NCI-H2227 (cell line): Measurements from ENCODE around the gene KCTD18.

Experiments
- DNase-seq: peaks from one replicate; lab custom pipeline; 2025; ENCODE audit not compliant: unreplicated experiment; lab: John Stamatoyannopoulos, UW

Gene KCTD18

DNA sequence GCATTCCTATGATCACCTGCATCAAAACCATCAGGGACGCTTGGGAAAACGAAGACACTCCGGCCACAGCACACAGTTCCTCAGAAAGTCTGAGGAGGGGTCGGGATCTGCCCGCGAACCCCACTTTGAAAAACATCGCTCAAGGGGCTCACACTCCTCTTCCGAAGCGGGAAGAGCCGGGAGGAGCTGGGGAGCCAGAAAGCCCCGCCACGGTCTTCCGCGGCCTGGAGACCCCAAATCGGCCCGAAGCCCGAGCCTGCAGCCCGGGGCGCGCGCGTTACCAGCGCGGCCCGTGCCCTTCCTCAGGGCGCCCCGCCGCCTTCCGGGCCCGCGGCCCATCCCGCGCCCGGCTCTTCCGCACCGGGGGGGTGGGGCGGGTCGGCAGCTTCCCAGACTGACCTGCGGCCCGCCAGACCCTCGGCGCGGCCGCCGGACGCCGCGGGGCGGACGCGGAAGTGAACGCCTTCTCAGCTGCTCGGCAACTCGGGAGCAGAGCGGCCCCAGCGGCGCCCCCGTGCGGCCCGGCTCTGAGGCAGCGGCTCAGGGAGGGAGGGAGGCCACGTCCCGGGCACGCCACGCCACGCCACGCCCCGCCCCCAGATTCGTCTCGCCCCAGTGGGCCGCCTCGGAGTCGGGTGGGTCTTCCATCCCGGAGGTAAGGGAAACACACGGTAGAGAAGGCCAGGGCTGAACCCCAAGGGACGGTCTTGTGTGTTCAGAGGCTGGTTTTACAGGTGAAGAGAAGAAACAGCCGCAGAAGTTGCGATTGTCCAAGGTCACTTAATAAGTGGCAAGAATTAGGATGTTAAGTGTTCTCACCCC lies at the start of gene KCTD18:
Gene KCTD18, minus strand, starts transcription at position 457 of the 822 bp plus-strand sequence. CDS start 3,052 bp downstream, outside the sequence.
- DNase-seq = peak; percentile 97

DNA sequence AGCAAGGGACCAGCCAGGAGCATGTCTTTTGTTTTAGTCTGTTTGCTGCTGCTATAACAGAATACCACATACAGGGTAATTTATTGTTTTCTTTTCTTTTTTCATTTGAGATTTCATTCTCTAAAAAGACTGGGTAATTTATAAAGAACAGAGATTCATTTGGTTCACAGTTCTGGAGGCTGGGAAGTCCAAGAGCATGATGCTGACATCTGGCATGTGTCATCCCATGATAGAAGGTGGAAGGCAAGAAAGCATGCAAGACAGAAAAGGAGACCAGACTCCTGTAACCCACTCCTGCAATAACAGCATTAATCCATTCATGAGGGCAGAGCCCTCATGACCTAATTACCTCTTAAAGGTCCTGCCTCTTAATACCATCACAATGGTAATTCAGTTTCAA lies 30.9 kb upstream of the KCTD18 start:
- no peak for DNase-seq

DNA sequence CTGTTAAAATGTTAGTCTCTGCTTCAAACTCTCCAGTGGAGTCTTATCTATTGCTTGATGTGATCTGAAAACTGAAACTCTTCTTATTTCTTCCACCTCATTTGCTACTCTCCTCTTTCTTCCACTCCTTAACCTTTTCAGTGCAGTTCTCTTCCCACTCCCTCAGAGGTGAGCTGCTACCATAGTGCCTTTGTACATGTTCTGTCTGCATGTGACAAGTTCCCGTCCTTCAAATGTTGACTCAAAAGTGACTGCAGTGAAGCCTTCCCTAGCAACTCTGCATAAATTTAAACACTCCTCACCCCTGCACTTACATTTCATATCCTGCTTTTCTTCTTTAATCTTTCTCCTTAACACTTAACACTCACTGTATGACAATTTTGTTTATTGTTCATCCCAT lies 28.3 kb upstream of the KCTD18 start:
- DNase-seq = no peak

DNA sequence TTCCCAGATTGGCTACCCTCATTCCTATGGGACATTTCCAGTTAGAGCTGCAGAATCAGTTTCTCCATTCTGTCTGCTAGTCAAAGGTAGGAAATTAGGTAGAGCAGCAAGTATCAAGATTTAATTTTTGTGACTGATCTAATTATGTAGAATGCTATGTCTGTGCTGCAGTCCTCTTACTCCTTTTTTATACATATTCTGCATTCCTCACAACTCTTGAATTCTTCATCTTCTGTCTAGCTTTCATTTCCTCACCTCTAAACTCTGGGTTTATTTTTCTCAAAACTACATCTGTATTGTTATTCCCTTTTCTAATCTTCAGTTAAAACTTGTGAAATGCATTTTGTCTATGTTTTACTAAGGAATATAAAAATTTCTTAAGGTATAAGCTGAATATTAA lies 24.7 kb upstream of the KCTD18 start:
- DNase-seq = no peak

DNA sequence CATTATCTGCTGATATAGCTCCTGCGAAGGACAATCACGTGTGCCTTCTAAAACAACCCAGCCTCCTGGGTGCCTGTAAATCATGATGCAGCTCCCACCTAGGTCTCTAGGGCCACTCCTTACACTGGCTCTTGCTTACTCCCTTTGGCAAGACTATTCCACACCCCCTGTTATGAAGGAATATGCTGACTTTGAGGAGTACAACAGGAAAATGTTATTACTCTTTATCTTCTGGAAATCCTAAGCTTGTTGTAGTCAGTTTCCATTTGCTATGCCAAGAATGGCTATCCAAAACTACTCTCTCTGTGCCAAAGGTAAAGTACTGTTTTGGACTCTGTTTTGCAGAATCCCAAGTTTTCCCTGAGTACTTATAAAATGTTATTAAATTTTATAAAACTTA lies 23.9 kb upstream of the KCTD18 start:
- DNase-seq = no peak

DNA sequence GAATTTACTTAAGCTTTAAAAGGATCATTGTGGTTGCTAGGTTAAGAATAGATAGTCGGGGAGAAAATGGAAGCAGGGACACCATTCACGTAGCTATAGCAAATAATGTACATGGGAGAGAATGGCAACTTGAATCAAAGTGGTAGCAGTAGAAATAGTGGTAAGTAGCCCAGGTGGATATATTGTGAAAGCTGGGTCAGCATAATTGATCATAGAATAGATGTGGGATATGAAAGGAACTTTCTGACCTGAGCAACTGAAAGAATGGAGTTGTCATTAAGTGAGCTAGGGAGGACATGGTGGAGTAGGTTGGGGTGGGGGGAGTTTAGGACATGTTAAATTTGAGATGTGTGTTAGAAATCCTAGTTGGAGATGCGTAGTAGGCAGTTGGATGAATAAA lies 18.4 kb upstream of the KCTD18 start:
- no peak for DNase-seq

DNA sequence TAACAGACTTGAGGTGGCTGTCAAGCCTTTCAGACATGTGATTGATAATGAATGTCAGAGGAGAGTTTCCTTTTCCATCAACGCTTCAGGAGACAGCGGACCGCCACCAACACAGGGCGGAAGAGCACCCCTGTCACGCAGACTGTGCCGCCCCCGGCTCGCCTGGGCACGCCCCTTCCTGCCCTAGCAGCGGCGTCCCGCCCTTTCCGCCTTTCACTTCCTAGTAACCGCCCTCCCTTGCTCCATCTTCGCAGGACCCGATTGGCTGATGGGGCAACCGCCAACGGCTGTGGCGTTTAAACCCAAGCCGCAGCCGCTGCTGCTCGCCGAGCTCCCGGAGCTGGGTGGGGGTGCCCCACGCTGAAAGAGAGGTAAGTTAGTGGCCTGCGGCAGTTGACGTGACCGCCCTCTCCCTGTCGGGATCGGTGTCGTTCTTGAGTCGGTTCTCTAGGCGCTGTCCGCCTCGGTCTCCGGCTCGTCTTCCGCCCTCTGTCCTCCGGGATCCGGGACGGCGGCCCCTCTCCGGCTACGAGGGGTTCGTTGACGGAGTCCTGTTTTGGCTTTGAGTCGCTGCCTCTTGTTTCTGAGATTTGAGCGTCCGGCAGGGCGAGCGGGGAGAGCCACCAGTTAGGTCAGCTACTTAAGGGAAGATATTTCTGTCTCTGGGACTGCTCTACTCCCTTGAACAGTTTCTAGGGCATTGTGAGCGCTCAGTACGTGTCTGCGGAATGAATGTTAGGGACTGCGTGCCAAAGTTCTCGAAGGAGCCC lies 16.2 kb upstream of the KCTD18 start, which contains the start of gene SGO2:
Gene SGO2, plus strand, starts transcription at position 326 of the 770 bp plus-strand sequence. CDS start 6,769 bp downstream, outside the sequence.
- DNase-seq = peak; percentile 99

DNA sequence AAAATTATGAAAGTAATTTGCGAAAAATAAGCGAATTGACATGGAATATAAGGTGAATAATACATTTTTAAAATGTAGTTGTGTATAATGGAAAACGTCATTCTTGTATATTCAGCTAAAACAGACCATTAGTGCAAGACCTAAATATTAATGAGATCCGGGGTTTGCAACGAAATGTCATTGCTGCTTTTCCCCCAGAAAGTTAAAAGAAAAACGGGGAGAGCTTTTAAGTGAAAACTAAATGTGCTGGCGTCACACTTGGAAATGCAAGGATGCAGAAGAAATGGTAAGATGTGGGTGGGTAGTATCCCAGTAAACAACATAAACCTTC lies 15.6 kb upstream of the KCTD18 start:
- no peak for DNase-seq

DNA sequence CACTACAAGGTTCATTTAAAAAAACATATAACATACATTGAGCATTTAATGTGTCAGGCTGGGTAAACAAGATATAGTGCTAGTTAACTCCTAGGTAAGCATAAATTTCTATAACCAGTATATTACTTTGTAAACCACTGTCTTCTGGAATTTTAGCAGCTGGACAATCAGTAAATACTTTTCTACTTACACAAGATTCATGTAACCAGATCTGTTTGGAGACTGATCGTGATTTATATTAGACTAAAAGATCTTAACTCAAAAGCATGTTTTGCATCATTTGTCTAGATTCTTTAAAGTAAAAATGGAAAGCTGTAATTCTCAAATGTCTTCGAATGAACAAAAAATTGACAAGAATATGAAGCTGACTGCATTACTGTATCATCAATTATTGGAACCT lies 15.2 kb upstream of the KCTD18 start:
- DNase-seq = no peak

DNA sequence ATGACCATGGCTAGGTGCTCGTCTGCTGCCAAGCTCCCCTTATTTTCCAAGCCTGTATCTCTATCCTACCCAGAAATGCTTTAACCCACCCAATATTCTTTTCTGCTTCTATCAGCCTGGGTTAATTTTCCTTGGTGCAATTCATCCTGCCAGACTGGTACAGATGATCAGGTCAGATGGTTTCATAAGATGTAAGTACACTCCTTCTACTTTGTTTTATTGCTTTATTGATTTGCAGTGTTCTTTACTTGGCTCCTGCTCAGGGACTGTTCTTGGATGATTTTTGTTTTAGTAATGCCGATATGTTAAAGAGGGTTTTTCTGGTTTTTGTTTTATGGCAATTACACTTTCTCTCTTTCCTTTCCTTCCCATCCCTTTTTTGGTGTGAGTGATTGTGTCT lies 13.7 kb upstream of the KCTD18 start:
- DNase-seq = no peak

DNA sequence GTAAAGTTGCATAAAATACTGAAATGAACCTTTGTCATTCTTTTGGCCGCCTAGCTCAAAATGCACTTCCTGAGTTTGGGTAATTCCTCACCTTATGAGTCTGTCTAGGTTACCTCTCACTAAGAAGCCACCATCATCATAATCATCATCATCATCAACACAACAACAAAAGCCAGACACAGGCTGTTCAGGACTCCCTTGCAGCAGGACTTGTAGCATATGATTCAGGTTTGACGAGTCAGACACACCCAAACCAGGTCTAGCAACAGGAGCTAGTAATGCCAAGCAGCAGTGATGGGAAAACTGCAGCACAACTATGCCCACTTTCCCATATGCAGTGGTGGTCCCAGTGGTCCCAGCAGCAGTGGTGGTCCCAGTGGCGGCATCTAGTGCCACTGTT lies 13.3 kb upstream of the KCTD18 start:
- DNase-seq = no peak

DNA sequence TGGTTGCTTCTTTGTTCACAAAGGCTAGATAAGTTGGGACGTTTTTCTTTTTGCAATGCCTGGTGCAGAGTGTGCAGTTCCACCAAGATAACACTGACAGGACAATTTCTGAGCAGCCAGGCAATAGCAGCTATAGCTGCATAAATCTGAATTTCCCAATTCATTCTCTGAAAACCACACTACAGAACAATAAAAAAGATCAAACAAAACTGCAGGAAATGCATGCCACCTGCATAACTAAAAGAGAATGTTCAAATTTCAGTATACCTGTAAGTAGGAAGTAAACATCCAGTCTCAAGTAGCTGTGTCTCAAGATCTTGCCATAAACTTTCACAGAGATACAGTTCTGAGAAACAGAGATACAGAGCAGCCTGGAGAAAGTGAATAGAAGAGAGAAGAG lies 5.3 kb upstream of the KCTD18 start:
- no peak for DNase-seq

DNA sequence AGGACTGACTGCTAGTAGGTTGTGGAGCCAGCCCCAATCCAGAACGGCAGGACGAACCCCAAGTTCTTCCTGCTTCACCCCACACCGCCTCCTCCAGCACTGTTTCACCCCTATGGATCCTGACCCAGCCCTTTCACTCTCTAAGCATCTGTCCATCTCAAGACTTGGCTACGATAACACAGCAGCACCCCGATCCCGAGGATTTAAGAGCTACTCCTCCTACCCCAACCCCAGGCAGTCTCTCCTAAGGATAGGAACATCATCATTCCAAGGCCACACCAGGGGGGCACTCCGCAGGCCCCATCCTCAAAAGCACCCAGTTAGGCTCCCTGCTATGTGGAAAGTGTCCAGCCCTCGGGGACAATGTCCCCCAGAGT lies 645 bp downstream of the KCTD18 start:
- peak; percentile 52 for DNase-seq

DNA sequence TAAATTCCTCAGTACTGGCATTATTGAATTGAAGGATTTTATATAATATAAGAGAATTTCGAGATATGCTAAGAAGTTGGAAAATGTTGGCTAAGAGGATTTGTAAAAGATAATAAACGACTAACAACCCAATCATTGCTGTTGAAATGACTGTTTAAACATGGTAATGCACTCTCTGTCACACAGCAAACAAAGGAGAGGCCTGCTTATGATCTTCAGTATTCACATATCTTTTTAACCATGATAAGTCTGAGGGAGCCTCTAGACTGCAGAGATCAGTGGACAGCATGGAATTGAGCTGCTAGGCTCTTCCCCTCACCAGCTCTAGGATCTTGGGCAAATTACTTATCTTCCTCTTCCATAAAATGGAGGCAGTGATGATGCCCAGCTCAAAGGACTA lies 2.7 kb downstream of the KCTD18 start:
- DNase-seq = no peak

DNA sequence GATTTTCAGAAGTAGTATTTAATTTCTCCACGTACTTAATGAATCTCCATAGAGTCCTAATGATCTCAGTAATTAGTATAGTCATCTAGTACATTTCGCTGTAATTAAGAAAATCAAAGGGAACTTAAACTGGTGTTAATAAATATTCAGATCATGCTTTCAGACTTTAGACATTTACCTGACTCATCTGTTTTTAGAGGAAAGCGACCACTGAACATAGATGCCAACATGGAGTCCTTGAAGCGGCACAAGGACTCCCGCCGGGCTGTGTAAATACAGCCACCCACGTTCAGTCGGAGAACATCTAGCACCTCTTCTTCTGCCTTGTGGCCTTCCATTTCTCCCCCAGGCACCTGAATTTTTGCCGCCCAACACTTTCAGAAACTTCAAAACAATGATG lies 3.2 kb downstream of the KCTD18 start:
- DNase-seq = no peak

DNA sequence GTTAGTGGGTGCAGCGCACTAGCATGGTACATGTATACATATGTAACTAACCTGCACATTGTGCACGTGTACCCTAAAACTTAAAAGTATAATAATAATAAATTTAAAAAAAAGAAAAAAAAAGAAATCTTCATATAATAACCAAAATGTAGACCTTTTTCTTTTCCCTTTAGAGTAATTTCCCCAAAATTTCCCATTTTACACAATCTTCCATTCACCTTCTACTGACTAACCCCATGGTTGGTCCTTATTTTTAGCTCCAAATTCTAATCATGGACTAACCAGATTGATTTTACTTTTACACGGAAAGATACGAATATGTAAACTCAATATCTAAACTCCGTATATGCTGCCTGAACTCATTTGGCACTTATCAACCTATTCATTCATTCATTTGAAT lies 7.7 kb downstream of the KCTD18 start:
- no peak for DNase-seq

DNA sequence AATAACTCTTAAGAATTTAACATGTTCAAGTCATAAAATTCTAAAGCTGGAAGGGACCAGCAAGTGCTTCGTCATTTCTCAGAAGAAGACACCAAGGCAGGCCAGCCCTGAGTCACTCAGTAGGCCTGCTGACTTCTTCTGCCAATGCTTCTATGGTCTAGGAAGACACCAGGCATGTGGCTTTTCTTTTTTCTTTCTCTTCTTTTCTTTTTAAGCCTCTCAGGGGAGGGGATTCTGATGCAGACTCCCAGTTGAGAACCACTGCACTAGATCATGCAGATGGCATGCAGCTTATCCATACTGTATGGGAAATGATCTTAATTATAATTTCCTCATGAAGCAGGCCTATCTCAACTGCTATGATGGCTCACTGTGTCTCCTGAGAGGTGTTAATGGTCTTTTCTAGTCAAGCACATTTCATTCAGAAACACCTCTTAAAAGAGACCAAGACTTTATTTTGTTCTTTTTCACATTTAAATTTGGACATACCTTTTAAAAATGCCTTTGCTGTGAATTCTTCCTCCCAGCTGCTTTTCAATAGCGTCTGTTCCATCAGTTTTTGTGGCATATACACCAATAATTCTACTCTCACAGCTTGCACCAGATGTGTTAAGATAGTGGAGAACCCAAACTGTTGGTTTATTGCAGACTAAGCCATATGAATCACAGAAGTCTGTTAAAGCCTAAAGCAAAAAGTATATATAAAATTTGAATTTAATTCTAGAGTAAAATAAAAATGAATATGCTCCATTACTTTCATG lies 11.3 kb downstream of the KCTD18 start:
- no peak for DNase-seq

DNA sequence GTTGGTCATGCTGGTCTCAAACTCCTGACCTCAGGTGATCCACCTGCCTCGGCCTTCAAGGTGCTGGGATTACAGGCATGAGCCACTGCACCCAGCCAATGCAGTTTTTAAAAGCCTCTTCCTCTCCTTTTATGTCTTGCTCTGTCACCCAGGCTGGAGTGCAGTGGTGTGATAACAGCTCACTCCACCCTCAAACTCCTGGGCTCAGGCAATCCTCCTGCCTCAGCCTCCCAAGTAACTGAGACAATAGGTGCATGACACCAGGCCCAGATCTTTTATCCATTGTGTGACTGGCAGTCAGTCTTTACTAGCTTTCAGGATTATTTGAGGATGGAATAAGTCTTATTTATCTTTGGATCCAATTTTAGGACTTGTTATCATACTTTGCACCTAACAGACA lies 13.2 kb downstream of the KCTD18 start:
- DNase-seq = no peak

DNA sequence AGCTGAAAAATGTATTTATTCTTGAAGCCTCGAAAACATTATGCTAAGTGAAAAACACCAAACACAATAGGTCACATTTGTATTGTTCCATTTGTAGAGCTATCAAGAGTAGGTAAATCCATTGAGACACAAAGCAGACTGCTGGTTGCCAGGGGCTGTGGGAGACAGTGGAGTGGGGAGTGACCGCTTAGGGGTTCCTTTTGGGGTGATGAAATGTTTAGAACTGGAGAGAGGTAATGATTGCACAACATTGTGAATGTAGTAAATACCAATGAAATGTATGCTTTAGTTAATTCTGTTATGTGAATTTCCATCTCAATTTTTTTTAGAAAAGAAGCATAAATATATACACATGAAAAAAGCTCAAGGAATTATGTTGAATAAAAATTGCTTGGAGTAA lies 15.8 kb downstream of the KCTD18 start:
- DNase-seq = no peak

DNA sequence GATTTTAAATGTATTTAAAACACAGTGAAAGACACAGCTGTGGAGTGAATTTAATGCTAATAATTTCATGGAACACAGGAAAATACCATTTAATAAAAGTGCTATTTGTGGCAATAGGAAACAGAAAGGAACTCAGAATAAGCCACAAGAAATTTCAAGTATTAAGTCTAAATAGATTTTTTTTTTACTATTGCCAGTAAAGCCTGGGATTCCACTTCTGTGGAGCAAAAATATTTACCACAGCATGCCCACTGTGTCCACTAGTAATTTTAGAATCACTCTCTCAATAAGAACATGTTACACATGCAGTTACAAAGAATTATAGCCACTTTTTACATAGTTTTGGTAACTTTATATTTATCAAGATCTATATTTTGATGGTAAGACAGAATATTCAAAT lies 17.2 kb downstream of the KCTD18 start:
- no peak for DNase-seq

DNA sequence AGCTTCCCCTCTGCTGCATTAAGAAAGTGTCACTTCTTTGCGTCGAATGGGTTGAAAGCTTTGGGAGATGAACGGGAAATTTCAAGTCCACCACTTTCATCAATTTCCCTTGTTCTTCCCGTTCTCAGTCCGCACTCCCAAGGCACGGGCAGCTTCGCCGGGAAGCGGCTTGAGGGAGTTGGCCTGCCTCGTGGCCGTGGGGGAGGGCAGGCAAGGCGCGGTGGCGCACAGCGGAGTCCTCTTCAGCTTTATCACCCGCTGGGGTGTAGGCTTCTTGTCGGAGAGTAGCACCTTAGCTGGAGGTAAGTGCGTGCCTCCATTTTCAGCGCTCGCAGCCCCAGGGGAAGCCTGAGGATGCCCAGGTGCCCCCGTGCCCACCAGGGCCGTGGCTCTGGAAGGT lies 19.9 kb downstream of the KCTD18 start:
- DNase-seq = no peak

DNA sequence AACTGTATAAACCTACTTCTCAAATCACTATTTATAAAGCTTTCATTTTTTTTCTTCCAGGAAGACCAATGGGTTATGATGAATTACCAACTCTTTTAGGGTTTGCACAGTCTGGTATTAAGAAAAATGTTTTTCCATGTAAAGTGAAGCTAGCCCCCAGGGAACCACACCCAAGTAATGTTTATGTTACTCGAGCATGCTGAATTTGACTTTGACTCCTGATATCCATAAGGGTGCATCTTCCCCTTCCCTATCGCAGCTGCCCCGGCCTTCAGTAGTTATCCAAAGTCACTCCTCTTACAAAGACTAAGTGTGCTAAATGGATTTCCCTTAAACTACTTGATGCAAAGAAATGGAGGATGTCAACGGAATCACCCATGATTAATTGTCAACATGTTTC lies 21.7 kb downstream of the KCTD18 start:
- DNase-seq = no peak
